GM12878 (cell line): ENCODE data around the gene SYPL2. TPM values are rescaled to one million over a fixed set of nuclear protein-coding genes. Genes with fewer than 3 reads are reported as not detected.

Experiments
- ATAC-seq: fragments of 200-7000 bp; cut with Tn5 transposase; 3 replicates; pipeline ENCODE4 v1.9.1; 2020; ENCODE audit warnings: mild to moderate bottlenecking, moderate library complexity
- BruUV-seq: library from RNA; stranded (reverse); fragments of 400-500 nt; replicated peaks from 2 replicates; lab custom pipeline; 2021; lab: Mats Ljungman, UMichigan
- CTCF ChIA-PET: fragments of 300-600 bp; sonication (Branson Sonifier 250); formaldehyde crosslinking; extraction: SDS; loops from one replicate; lab custom pipeline; 2021; ENCODE audit warnings: inconsistent platforms; lab: Yijun Ruan, JAX
- POLR2A ChIA-PET: fragments of 350-600 bp; formaldehyde crosslinking; extraction: SDS; loops from one replicate; lab custom pipeline; 2021; ENCODE audit warnings: inconsistent platforms; lab: Charles Lee
- RAD21 ChIA-PET: fragments of 300-600 bp; sonication (Branson Sonifier 250); formaldehyde crosslinking; loops from one replicate; lab custom pipeline; 2023; ENCODE audit warnings: antibody characterized with exemption; ENCODE audit not compliant: unreplicated experiment; lab: Charles Lee
- SMC1A ChIA-PET: fragments of 300-600 bp; sonication (Branson Sonifier 250); formaldehyde crosslinking; loops from one replicate; lab custom pipeline; 2023; ENCODE audit not compliant: unreplicated experiment, uncharacterized antibody; lab: Charles Lee
- DNase-seq: peaks from one replicate; pipeline ENCODE4 v3.0.0-alpha.2; 2011; ENCODE audit warnings: low read depth, low spot score
- FAIRE-seq: peaks from 3 replicates; lab custom pipeline; 2011; peaks lifted over from hg19 to GRCh38; lab: Jason Lieb, UNC
- H2AFZ ChIP-seq: 2 replicates; pipeline ENCODE4 v1.6.0; 2011; ENCODE audit warnings: low read depth, low read length, control low read depth; ENCODE audit not compliant: control insufficient read depth
- H3K27ac ChIP-seq: 2 replicates; pipeline ENCODE4 v1.5.1; 2011; ENCODE audit warnings: control low read depth; ENCODE audit not compliant: control insufficient read depth, insufficient read depth
- H3K27me3 ChIP-seq, 2 experiments: replicated peaks in 1 of 2; 2 replicates each; pipeline versions ENCODE4 v1.6.0 to v1.6.1; 2011; ENCODE audit warnings: low read length in 1 of 2; ENCODE audit not compliant: control insufficient read depth in 2 of 2, insufficient read depth in 2 of 2
- H3K36me3 ChIP-seq, 2 experiments: 2 replicates each; pipeline ENCODE4 v1.5.1; 2011; ENCODE audit warnings: low read length in 1 of 2; ENCODE audit not compliant: control insufficient read depth in 2 of 2, insufficient read depth in 2 of 2
- H3K4me1 ChIP-seq: 2 replicates; pipeline ENCODE4 v1.6.1; 2011; ENCODE audit warnings: mild to moderate bottlenecking, low read length, moderate library complexity, mixed read lengths; ENCODE audit not compliant: control insufficient read depth, insufficient read depth
- H3K4me2 ChIP-seq: 2 replicates; pipeline ENCODE4 v1.6.0; 2011; ENCODE audit warnings: control low read depth; ENCODE audit not compliant: control insufficient read depth, insufficient read depth
- H3K4me3 ChIP-seq: fragments of 200-600 bp; sonication (generic); 2 replicates; pipeline ENCODE4 v1.5.1; 2016
- H3K79me2 ChIP-seq: 2 replicates; pipeline ENCODE4 v1.6.0; 2011; ENCODE audit warnings: low read length; ENCODE audit not compliant: control insufficient read depth, insufficient read depth
- H3K9ac ChIP-seq: 2 replicates; pipeline ENCODE4 v1.8.0; 2011; ENCODE audit warnings: low read length, control low read depth, mixed read lengths; ENCODE audit not compliant: control insufficient read depth, insufficient read depth
- H3K9me3 ChIP-seq: replicated peaks from 3 replicates; pipeline ENCODE4 v1.5.1; 2011; ENCODE audit warnings: mild to moderate bottlenecking, low read length; ENCODE audit not compliant: control insufficient read depth, insufficient read depth
- H4K20me1 ChIP-seq: 2 replicates; pipeline ENCODE4 v1.6.0; 2011; ENCODE audit not compliant: control insufficient read depth, insufficient read depth
- BRCA1 ChIP-seq: IDR thresholded peaks from 2 replicates; pipeline ENCODE4 v1.6.1; 2011; ENCODE audit warnings: low read depth, low read length, improper control_type of control experiment
- CREB1 ChIP-seq: IDR thresholded peaks from 2 replicates; pipeline ENCODE4 v1.6.1; 2012; ENCODE audit warnings: low read depth, mild to moderate bottlenecking, inconsistent platforms
- E4F1 ChIP-seq: fragments of 450-650 bp; IDR thresholded peaks from 2 replicates; pipeline ENCODE4 v1.6.1; 2018; ENCODE audit warnings: borderline replicate concordance, mild to moderate bottlenecking; ENCODE audit not compliant: partially characterized antibody
- ETV6 ChIP-seq, 2 experiments: fragments of 450-650 bp in 1 of 2; IDR thresholded peaks in 1 of 2; conservative IDR thresholded peaks in 1 of 2; 2 replicates each; pipeline ENCODE4 v1.6.1; 2014; ENCODE audit warnings: antibody characterized with exemption in 1 of 2, borderline replicate concordance in 1 of 2, low read depth in 1 of 2, mild to moderate bottlenecking in 1 of 2, moderate library complexity in 1 of 2
- HDAC6 ChIP-seq: fragments of 200-600 bp; sonication (generic); IDR thresholded peaks from one replicate; pipeline ENCODE4 v1.8.0; 2017; ENCODE audit warnings: antibody characterized with exemption; ENCODE audit not compliant: unreplicated experiment
- IRF5 ChIP-seq: fragments of 450-650 bp; IDR thresholded peaks from 2 replicates; pipeline ENCODE4 v1.6.1; 2017; ENCODE audit warnings: borderline replicate concordance
- KAT2A ChIP-seq: conservative IDR thresholded peaks from 2 replicates; pipeline ENCODE4 v1.6.1; 2011; ENCODE audit warnings: low read depth, low read length; ENCODE audit not compliant: control insufficient read depth
- MLLT1 ChIP-seq: fragments of 450-650 bp; IDR thresholded peaks from 2 replicates; pipeline ENCODE4 v1.6.1; 2016; ENCODE audit warnings: mild to moderate bottlenecking
- RELA ChIP-seq: fragments of 450-650 bp; IDR thresholded peaks from 2 replicates; pipeline ENCODE4 v1.8.0; 2014; ENCODE audit warnings: borderline replicate concordance; ENCODE audit not compliant: partially characterized antibody
- SMAD5 ChIP-seq: IDR thresholded peaks from 2 replicates; pipeline ENCODE4 v1.6.1; 2016; ENCODE audit warnings: antibody characterized with exemption, low read depth
- SMC3 ChIP-seq: IDR thresholded peaks from 2 replicates; pipeline ENCODE4 v1.6.1; 2011; ENCODE audit warnings: low read length, improper control_type of control experiment, borderline replicate concordance
- TCF3 ChIP-seq: IDR thresholded peaks from 2 replicates; pipeline ENCODE4 v1.6.1; 2012; ENCODE audit warnings: low read depth, mild to moderate bottlenecking, low read length, borderline replicate concordance; ENCODE audit not compliant: insufficient read depth
- USF1 ChIP-seq: IDR thresholded peaks from 2 replicates; pipeline ENCODE4 v1.6.1; 2011; ENCODE audit warnings: borderline replicate concordance, low read depth, mild to moderate bottlenecking, moderate library complexity, mixed read lengths, low read length; ENCODE audit not compliant: insufficient read depth; ENCODE audit errors: extremely low read length
- YY1 ChIP-seq: IDR thresholded peaks from 2 replicates; pipeline ENCODE4 v1.6.1; 2011; ENCODE audit warnings: low read depth, mild to moderate bottlenecking, low read length
- ZNF384 ChIP-seq: IDR thresholded peaks from 2 replicates; pipeline ENCODE4 v1.6.1; 2012; ENCODE audit warnings: low read depth, mild to moderate bottlenecking, low read length, improper control_type of control experiment, borderline replicate concordance
- ZNF622 ChIP-seq: fragments of 450-650 bp; IDR thresholded peaks from 2 replicates; pipeline ENCODE4 v1.6.1; 2017; ENCODE audit warnings: mild to moderate bottlenecking, inconsistent platforms
- WGBS: methylation state at CpG from one replicate; pipeline ENCODE4 v1.1.6; 2016; ENCODE audit warnings: low lambda C conversion rate; ENCODE audit not compliant: insufficient replicate concordance, insufficient coverage; ENCODE audit errors: missing lambda C conversion rate; 5-methylcytosine and 5-hydroxymethylcytosine counted together
- in situ Hi-C: fragments of 300-500 bp; cut with MboI; formaldehyde crosslinking; loops from 9 replicates; pipeline ENCODE4 v1.14.3; 2018; ENCODE audit warnings: mixed read lengths
- intact Hi-C: fragments of 100-400 bp; cut with micrococcal nuclease; formaldehyde crosslinking; loops from one replicate; pipeline ENCODE4 v1.14.2; 2022; ENCODE audit not compliant: unreplicated experiment
- polyA plus RNA-seq, 11 experiments: library from polyadenylated mRNA; depleted of rRNA in 4 of 11; unstranded in 6 of 11; stranded (reverse) in 5 of 11; fragments of >200 nt; fragmentation: Nextera tagmentation in 4 of 11; fragmentation: Illumina TruSeq in 1 of 11; extraction: Ambion mirVana in 4 of 11; extraction: Trizol in 1 of 11; gene quantifications; 1 replicate in 1 of 11; 2 replicates in 10 of 11; pipeline versions ENCODE4 v1.2.1 to v1.2.3, GENCODE V29; 2011 to 2016; ENCODE audit warnings: inconsistent platforms in 2 of 11, missing spikeins in 2 of 11, low read depth in 1 of 11
- total RNA-seq, 4 experiments: library from RNA; depleted of rRNA in 3 of 4; stranded (reverse); fragments of >200 nt in 3 of 4; fragmentation: Illumina TruSeq in 1 of 4; extraction: Trizol in 1 of 4; gene quantifications; 2 replicates each; pipeline versions ENCODE4 v1.2.1 to v1.2.3, GENCODE V29; 2013 to 2021

SYPL2 gene
- total and polyA plus RNA-seq, 10 of the 15 experiments (the other 5 are each of a cell fraction or from before 2014, with no cell fraction given): 0.04 to 0.11 (median 0.06) TPM; not detected in 3

GRCh38 chr1:109521002-109521951 lies 54.9 kb downstream of the SYPL2 start:
- intact Hi-C loops: no loop called here
- no TSS peak for BruUV-seq
- no peak for TF ChIP-seq HDAC6
- TF ChIP-seq CREB1: no peak
- no peak for TF ChIP-seq TCF3
- no peak for TF ChIP-seq SMAD5
- no peak for TF ChIP-seq YY1
- no peak for TF ChIP-seq MLLT1
- no peak for TF ChIP-seq E4F1
- no peak for TF ChIP-seq SMC3
- no peak for TF ChIP-seq KAT2A
- no peak for TF ChIP-seq RELA
- no peak for TF ChIP-seq USF1
- no peak for TF ChIP-seq IRF5
- TF ChIP-seq ZNF384: no peak
- no peak for TF ChIP-seq ETV6 (conservative IDR thresholded peaks at IDR 0.05 in 1 of 2, IDR thresholded peaks at IDR 0.05 in 1 of 2; ENCODE audit: borderline replicate concordance in 1 of 2, low read depth in 1 of 2)
- TF ChIP-seq ZNF622: no peak
- TF ChIP-seq BRCA1: no peak

More at GRCh38 chr1:109521002-109521951, 54.9 kb downstream of the SYPL2 start:
- Histone ChIP-seq H3K79me2 (no peaks in the 10 kb centered on the region), H3K9ac (no peak overlapping the region), H3K27ac (no peak overlapping the region), H4K20me1 (no peaks in the 10 kb centered on the region), H3K9me3 (no peaks in the 10 kb centered on the region), H3K4me1 (no peaks in the 10 kb centered on the region), H3K4me3 (no peak overlapping the region), H3K4me2 (no peak overlapping the region), H3K36me3 (no peaks in the 10 kb centered on the region), H3K27me3 (peaks cover 0 to 3% of the 10 kb centered on the region in 2 experiments; a peak in 3 of 4 replicates), H2AFZ (no peak overlapping the region)
- in situ Hi-C loops: no loop called here
- SMC1A ChIA-PET: interaction anchor here (1.1 to 12.8 kb wide), 3 partner anchors 11 to 23 kb away, joined by 3 to 205 read pairs (median 12); partner anchors contain the start of gene AMIGO1
- CTCF ChIA-PET: interaction anchor here (0.9 to 21.3 kb wide), 7 partner anchors 8 to 26 kb away, joined by 3 to 1280 read pairs (median 7); partner anchors contain the start of genes AMIGO1 and CYB561D1
- POLR2A ChIA-PET: no interaction called here
- FAIRE-seq: no peak
- ATAC-seq: no peak
- RAD21 ChIA-PET: interaction anchor here (1.0 to 1.8 kb wide), 3 partner anchors 9 to 13 kb away, joined by 3 to 7 read pairs (median 3); no protein-coding TSS in a partner anchor
- no peak for DNase-seq
- 57% methylated on average over 14 of the region's 14 CpGs for WGBS
